HG03432 (cell line): Measurements from ENCODE around the gene SYPL1.

Source experiments
- ATAC-seq: cut with Tn5 transposase; IDR thresholded peaks from one replicate; pipeline ENCODE4 v1.9.1; 2021; ENCODE audit warnings: mild to moderate bottlenecking, moderate library complexity; ENCODE audit not compliant: unreplicated experiment

SYPL1 gene

DNA sequence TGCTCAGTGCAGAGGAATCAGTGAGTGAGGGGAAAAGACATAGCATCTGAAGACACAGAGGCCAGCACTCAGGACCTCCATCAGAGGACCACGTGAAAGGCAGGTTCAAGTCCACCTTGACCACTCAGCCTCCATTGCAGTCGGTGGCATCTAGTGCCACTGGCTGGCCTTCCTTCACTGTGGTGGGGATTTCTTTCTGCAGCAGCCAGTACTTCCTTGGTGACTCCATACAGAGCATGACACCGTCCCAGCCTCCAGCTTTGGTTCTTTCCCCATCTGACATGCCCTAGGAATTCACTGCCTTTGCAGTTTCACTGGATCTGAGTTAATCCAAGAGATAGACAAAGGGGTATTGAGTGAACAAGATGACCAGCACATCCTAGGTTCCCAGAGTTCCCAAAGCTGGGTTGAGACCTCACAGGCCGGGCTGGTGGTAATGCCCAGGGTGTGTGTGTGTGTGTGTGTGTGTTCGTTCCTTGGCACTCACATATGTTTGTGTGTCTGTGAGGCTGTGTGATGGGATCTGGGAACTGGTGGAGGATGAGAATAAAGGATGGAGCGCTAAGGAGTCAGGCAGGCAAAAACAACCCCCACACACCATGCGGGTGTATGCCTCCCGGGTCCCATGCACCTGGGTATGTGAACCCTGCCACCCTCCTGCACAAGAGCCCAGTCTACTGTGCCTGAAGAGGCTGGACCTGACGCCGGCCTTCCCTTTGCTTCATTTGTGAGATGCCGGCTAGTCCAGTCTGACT, 57.8 kb downstream of the SYPL1 start:
- ATAC-seq: no peak

DNA sequence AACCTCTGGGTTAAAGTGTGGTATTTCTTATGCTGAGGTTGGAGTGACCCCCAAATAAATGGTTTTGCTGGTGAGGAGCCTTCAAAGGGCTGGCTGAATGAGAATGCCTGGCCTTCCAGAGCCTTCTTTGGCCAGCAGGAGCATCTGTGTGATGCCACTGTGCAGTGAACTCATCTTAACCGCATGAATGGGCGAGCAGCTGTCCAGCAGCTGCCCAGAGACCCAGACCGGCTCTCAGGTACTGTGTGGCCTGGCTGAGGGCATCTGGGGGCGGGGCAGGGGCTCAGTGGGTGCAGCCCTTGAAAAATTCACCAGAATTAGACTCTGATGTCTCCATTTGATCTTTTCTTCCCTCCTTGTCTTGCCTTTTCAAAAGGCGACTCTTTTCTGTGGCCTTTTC, 59.0 kb downstream of the SYPL1 start:
- no peak for ATAC-seq

DNA sequence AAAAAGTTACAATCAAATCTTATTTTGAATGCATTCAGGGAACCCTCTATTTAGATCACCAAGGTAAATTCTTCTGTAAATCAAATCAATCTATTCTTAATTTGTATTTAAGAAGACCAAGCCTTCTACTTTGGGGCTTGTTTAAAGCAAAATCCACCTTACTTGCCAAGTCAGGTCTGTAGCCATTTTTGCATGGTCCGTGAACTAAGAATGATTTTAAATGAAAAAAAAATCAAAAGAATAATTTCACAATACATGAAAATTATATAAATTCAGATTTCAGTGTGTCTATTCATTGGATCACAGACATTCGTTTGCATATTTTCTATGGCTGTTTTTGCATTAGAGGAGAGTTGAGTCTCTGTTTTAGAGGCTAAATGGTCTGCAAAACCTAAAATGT, 59.4 kb downstream of the SYPL1 start:
- ATAC-seq: no peak

DNA sequence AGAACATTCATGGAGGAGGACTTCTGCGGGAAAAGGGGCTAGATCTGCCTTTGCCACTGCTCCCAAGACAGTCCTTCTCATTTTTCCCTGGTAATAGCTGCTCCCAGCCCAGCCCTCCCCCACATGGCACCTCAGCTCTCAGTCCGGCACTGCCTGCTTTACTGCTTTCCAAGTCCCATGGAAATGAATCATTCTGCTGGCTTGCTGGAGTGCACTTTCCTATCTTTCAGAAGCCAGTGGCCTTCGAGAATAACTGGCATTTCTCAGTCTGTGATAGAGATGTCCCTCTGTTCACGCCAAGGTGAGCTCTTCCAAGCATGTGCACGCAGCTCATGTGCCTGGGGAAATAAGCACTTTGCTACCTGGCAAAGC, 61.4 kb downstream of the SYPL1 start:
- ATAC-seq: no peak

DNA sequence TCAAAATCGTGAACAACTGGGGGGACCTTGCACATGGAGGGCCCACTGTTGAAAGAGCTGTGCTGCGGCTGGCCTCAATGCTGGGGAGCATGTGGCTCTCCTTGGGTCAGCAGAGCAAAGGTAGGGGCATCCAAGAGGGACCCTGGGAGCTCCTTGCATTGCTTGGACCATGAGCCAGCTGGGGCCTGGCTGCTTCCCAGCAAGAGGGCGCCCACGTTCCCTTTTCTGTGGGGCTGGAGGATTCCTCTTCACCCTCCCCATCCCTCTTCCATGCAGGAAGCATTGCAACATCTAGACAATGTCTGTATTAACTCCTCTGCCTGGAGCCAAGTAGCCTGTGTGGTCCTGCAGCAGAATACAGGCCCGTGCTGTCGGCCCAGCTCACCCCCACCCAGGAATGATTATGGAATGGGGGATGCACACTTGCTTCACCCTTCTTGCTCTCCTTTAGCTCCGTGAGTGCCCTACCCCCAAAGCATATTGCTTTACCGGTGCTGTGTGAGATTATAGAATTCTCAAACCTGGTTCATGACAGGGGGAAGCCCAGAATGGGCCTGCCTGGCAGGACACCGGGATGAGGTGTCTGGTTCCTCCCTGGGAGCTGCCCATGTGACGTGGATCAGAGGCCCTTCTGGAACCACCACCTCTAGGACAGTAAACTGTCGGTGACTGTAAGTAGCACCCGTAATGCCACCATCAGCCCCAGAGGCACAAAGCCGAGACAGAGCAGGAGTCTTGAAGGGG, 61.9 kb downstream of the SYPL1 start:
- no peak for ATAC-seq

DNA sequence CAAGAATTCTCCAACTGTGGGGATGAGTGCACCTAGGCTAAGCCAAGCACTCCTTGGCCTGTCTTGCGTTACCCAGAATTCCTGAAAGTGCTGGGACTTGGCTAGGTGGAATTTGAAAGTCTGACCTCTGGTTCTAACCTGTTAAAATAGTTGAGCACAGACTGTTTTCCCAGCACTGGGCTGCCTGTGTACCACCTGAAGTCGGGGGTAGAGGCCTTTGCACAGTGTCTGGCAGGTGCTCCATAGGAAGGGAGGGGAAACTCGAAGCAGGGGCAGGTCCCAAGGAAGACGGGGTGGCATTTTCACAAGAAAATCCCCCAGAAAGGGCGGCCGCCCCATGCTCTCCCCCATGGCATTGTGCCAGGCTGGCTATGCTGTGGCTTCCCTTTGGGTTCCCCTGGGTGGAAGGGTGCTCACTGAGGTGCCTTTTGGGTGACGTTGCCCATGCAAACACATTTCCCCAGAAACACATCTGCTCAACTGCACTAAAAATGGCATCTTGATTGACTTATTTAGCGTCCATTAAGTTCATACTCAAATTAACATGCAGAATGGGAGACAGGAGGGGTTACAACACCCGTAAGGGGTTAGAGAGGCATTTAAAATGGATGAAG, 62.9 kb downstream of the SYPL1 start:
- ATAC-seq: no peak

DNA sequence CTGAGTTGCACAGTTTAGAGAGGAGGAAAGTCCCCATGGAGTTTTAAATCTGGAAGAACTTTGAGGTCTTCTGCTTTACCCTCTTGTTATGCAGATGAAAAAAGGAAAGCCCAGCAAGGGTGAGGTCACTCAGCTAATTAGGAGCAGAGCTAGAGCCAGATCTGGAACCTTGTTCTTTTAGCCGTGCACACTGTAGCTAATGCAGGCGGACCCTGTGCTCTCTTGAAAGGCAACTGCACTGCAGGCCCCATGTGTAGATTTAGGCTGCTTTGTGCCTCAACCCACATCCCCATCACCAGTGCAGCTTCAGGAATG, 63.4 kb downstream of the SYPL1 start:
- no peak for ATAC-seq

DNA sequence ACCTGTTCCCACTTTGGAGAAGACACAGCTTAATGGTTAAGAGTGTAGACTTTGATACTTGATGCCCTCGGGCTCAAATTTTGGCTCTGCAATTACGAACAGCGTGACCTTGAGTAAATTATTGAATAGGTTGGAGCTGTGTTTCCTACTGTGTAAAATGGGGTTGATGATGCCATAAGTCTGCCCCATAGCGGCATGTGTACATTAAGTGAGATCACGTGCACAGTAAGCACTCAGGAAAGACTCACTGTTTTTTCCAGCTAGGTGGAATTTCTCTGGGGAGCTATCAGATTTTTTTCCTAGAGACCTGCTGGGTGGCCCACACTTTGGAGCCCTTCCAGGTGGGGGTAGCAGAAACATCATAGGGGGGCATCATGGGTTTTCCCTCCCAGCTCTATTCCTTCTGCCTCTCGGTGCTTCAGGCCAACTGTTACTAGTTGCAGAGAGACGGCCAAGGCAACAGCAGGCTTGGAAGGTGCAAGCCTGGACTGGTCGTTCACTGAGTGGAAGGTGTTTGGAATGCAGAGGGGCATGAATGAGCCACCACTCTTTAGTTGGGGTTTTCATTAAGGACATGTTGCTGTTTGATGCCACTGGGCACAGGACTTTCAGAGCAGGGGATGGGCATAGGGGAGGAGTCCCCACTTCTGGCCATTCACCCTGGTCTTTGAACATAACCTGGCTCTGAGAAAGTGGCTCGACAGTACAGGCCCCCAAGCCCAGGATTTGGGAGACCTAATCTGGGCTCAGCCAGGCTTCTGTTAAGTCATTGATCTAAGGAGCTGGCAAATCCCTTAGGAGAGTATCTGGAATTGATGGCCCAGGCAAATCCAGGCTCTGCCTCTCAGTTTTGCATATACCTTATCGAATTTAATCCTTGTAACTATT, 64.0 kb downstream of the SYPL1 start:
- ATAC-seq: no peak

DNA sequence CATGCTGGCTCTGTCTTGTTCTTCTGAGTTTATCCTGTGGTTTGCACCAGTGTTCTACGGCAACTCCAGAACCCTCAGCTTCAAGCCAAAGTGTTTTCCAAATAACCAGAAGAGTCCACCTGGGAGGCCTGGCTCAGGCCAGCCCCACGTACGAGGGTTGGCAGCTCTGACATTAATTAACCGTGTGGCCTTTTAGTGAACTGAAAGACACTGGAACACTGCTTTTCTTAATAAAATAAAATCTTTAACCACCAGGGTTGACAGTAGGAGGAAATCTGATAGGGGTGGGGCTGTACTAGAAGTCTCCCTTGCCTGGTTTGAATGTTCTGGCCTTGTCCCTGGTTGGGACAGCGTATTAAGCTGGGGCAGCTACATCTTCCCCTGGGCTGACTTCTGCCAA, 64.9 kb downstream of the SYPL1 start:
- no peak for ATAC-seq

DNA sequence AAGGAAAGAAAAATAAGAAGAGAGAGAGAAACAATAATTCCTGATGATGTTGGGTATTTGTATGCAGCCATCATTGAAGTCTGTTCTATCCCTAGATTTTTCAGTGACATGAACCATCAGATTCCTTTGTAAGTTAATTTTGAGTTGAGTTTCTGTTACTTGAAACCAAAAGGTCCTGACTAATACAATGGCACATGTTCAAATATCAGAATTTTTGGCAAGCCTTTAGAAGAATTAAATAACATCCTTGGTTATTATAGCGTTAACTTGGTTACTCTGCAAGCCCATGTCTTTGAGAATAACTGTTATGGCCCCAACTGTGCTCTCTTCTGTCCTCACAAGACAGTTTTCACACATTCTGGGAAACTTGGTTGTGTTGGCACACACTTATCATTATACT, 66.5 kb downstream of the SYPL1 start:
- no peak for ATAC-seq

DNA sequence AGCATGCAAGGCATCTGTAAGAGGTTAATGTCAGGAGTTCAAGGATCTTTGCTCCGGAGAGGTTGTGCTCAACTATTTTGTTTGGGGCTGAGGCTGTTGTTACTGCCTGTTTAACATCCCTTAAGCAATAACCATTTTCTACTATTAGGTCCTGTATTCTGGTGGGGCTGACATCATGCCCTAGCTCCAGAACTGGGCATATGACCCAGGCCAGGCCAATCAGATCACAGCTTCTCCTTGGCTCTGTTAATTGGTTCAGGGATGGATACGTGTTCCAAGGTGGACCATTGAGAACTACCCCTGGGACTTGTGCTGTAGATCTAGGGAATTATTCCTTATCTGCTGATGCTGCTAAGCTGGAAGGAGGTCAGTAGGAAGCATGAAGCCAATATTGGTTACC, 67.0 kb downstream of the SYPL1 start:
- no peak for ATAC-seq

DNA sequence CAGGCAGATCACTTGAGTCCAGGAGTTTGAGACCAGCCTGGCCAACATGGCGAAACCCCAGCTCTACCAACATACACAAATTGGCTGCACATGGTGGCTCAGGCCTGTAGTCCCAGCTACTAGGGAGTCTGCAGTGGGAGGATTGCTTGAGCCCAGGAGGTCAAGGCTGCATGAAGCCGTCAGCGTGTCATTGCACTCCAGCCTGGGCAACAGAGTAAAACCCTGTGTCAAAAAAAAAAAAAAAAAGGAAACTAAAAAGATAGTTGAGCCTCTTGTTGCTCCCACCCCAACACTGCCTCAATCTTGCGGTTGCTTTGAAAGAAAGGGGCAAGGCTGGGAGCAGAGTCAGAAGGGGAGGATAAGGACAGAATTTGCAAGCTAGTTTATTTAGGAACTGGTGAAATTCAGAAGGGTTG, 69.9 kb downstream of the SYPL1 start:
- ATAC-seq: no peak

DNA sequence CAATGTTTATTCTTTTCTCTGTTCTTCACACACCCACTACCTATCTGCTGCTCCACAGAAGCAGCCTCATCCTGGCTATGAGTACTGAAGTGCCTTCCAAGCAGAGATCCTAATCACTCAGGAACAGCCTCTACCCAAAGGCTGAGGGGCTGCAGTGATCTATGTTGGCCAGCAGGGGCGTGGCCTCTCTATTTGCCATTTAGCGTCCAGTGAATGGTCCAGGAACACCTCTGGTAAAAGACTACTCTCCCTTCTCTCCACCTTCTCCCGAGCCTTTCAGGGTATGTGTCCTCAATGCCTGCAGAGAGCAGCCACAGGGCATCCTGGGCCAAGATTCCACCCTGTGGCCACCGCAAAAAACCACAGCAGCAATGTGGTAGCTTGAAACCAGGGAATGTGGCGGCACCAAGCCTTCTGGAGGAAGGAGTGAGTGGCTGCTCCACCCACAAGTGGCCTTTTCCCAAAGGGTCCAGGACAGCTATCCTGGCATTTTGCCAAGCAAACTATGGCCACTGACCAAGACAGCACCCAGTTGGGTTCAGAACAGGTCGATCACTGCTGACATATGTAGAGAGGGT, 70.9 kb downstream of the SYPL1 start:
- no peak for ATAC-seq
